RPMI8226 (cell line): ENCODE results near the gene IGLL1.
"Not testable (repeated sequence)": the region's sequence is repeated elsewhere in the genome, so short reads cannot be mapped to it uniquely, and the experiment has no call there.

ENCODE experiments used
- DNase-seq: peaks from one replicate; pipeline ENCODE4 v3.0.0-alpha.2; 2015

The IGLL1 gene

GRCh38 chr22:23539135-23539838 is 40.8 kb downstream of the IGLL1 start:
- DNase-seq: peak; percentile 88

DNA sequence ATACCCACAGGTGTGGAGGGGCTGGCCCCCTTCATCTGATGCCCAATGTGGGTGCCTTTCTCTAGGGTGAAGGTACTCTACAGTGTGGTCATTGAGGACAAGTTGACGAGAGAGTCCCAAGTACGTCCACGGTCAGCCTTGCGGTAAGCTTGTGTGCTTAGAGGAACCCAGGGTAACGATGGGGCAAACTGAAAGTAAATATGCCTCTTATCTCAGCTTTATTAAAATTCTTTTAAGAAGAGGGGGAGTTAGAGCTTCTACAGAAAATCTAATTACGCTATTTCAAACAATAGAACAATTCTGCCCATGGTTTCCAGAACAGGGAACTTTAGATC is 41.4 kb downstream of the IGLL1 start:
- not testable (repeated sequence) for DNase-seq

GRCh38 chr22:23537830-23538695 is 42.0 kb downstream of the IGLL1 start:
- not testable (repeated sequence) for DNase-seq

DNA sequence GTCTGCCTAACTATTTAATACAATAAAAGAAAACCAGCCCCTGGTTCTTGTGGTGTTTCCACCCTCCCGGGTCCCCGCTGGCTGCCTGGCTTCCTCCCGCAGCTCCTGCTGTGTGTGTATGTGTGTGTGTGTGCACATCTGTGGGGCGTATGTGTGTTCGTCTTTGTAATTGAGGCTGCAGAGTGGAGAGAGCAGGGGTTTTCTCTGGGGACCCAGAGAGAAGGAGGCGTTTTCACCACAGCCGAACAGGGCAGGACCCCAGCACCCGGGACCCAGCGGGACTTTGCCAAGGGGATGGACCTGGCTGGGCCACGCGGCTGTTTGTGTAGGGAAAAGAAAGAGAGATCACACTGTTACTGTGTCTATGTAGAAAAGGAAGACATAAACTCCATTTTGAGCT is 42.7 kb downstream of the IGLL1 start:
- no peak for DNase-seq

- DNase-seq: no peak
Measured at GRCh38 chr22:23536821-23537345, 43.2 kb downstream of the IGLL1 start.

- DNase-seq: not testable (repeated sequence)
Measured at GRCh38 chr22:23535790-23536661, 44.1 kb downstream of the IGLL1 start.

DNA sequence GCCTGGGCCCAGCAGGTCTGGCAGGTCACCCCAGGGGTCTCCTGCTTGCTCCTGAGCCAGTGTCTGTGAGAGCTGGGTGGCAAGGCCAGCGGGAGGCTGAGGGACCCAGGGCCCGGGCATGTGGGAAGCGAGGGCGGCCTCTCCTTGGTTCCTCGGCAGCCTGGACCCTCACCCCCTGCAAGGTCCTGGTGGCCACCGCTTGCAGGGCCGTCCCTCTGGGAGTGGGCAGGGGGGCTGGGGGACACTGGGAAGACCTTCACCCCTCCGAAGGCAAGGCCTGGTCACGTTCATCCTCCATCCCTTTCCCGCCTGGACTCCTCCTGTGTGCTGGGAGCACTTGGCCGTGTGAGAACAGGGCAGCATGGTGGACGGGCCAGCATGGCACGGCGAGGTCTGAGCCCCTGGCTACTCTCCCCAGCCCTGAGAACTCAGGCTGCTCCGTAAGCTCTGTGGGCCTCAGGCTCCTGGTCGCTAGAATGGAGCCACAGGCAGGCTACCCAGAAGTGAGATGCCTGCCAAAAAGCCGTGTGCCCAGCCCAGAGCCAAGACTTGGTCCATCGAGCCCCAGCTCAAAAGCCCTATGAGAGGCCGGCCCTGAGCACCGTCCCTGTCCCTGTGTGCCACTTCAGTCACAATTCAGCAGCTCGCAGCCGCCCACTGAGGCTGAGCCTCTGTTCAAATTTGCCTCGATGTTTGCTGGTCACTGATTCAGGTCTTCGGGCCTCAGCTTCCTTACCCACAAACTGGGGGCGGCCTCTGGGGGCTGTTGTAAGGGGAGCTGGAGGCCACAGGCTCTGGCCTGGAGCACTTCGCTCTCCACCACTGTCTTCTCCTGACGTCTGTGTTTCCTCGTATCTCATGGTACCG is 45.0 kb downstream of the IGLL1 start:
- no peak for DNase-seq

DNA sequence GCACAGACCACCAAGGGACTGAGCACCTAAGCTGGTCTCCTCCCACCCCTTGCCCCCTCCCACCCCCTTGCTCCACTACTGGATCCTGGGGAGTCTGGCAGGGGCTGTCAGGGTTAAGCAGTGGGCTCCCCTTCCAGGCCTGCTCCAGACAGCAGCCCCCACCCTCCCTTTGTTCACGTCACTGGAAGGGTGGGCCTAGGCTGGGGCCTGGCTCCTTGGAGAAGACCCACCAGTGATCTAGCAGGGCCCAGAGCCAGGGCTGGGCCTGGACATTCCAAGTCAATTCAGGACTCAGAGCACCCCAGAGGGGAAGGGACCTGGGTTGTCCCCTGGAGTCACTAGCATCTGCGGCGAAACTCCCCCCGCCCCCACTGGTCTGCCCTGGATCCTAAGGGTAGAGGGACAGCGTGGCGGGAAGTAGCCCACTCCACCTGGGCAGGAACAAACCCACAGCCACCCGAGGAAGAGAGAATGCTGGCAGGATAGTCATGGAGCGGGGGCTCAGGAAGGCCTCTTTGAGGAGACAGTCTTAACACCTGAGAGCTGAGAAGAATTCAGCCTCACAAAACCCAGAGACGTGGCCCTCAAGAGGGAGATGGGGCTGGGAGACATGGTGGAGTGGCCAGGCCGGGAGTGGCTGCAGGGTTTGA is 45.8 kb downstream of the IGLL1 start:
- no peak for DNase-seq

GRCh38 chr22:23533771-23534191 is 46.3 kb downstream of the IGLL1 start:
- DNase-seq: no peak

DNA sequence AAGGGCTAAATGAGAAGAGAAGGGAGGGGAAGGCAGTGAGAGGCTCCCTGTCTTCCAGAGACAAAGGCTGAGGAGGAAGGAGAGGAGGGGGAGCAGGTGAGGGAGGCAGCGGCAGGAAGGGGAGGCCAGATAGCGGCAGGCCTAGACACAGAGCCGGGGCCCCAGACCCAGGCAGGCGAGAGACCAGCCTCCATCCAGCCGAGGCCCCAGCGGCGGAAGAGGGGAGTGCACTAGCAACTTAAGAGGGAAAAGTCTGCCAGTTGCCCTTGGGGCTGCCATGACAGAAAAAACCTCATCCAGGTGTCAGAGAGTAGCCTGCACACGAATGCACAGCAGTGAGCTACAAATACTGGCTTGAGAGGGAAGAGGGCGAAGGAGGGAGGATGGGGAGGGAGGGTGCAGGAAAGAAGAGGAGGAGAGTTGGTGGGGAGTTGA is 46.7 kb downstream of the IGLL1 start:
- peak; percentile 77 for DNase-seq

GRCh38 chr22:23532731-23533130 is 47.4 kb downstream of the IGLL1 start:
- no peak for DNase-seq

DNA sequence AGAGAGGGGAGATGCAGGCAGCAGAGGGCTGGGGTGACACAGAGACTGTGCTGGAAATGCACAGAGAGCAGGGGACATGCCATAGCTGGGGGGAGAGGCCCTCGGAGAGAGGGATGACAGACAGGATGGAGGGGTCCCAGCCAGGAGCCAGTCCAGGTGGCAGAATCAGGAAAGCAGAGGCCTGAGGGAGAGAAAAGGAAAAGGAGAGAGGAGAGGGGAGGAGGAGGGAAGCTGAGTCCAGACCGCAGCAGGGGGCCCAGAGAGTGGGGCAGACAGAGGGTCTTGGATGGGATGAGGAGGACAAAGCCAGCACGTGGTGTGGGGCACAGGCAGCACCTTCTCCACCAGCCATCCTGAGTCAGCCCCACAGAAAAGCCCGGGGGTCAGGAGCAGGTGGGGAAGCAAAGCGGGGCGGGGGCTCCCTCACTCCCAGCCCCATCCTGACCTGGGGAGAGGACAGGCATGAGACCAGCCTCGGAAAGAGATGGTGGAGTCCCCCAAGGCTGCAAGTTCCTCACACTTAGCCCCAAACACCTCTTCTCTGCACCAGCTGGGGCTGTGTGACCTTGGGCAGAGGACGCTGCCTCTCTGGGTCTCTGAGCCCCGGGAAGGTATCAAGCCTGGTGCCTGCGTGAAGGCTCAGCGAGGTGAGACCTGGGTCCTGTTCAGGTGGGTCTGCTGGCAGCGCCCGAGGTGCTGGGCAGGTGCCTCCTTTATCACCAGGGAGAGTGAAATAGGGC is 48.0 kb downstream of the IGLL1 start:
- DNase-seq: no peak

DNA sequence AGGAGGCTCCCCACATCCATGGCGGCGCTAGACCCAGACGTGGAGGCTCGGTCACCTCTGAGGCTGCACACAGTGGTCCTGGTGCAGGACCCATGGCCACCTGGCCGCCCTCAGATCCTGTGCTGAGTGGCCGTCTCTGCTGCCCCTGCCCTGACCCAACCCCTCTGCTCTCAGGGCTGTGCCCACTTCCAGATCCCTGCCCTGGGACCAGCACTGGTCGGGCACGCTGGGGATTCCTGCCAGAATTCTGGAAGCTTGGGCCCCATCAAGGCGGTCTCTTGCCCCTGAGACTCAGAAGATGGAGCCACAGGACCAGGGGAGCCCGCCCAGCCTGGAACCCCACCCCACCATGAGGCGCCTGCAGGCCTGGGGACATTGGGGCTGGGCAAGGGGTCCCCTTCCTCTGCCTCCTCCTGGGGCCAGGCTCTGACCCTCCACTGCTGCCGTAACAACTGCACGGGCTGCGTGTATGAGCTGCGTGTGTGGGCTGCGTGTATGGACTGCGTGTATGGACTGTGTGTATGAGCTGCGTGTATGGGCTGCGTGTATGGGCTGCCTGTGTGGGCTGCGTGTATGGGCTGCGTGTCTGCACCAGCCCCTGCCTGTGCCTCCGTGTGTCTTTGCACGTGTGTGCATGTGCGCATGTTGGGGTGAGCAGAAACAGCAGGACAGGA is 48.7 kb downstream of the IGLL1 start:
- no peak for DNase-seq

- DNase-seq: no peak
Measured at GRCh38 chr22:23530766-23531282, 49.3 kb downstream of the IGLL1 start.

DNA sequence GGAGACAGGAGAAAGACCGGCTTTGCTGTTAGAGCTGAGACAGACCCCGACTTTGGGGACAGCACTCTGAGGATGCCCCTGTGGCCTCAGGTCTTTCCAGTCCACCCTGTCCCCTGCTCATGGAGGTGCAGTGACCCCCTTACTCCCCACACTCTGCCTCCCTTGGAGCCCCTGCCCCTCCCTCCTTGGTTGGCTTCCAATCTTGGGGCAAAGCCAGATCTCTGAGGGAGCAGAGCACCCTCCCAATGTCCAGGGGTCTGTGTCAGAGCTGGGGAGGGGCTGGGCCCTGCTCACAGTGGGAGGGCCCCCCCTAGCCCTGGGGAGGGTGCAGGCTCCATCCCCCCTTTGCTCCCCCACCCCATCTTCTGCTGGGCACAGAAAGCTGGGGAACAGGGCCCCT is 50.0 kb downstream of the IGLL1 start:
- DNase-seq: no peak

DNA sequence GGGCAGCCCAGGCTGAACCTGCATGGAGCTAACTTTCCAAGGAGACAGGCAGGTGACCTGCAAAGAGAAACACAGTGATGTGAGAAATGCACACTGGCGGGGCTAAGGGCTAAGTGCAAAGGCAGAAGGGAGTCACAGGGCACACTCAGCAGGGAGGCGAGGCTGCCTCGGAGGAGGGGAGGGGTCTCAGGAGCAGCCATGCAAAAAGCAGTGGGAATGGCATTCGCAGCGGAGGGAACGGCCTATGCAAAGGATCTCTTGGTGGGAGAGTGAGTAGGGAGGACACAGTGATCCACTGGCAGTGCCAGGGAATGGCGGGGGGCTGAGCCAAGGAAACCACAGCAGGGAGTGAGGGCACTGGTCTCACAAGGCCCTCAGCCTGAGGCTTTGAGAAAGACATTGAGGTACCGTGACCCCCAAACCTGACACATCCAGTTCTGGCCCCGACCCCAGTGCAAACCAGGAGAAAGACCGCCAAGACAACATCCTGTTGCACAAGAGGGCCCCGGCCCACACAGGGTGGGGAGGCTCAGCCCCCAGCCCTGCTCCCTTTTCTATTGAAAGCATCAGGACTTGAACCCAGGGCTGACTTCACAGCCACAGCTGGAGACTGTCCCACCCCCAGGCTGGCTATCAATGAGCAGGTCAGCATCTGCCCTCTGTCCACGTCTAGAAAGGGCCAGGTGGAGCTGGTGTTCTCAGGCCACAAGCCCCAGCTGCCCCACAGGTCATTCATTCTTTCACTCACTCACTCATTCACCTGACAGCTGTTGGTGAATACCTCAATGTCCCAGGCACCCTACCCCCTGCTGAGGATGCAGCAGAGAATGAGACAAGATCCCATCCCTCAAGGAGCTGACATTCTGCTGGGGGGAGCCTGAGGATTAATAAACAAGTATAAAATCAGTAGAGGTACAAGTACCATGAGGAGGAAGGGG is 50.7 kb downstream of the IGLL1 start:
- no peak for DNase-seq

GRCh38 chr22:23527971-23528740 is 51.9 kb downstream of the IGLL1 start:
- peak; percentile 54 for DNase-seq
